Naive thymus-derived CD4-positive, alpha-beta T cell (primary cell): ENCODE data around the gene FAR2. TPM values are rescaled to one million over a fixed set of nuclear protein-coding genes. Genes with fewer than 3 reads are reported as not detected.

Experiments used
- ATAC-seq: fragments of 150-1000 bp; cut with Tn5 transposase; 2 replicates; pipeline ENCODE4 v1.10.0; 2021; ENCODE audit warnings: mild to moderate bottlenecking, moderate library complexity
- CTCF ChIA-PET: fragments of 350-600 bp; sonication (Branson Sonifier 250); formaldehyde crosslinking; loops from one replicate; lab custom pipeline; 2021; ENCODE audit warnings: antibody characterized with exemption; lab: Charles Lee
- POLR2A ChIA-PET: fragments of 350-600 bp; sonication (Branson Sonifier 250); formaldehyde crosslinking; loops from one replicate; lab custom pipeline; 2021; ENCODE audit warnings: antibody characterized with exemption, inconsistent platforms; lab: Charles Lee
- DNase-seq, 9 donors: peaks; one replicate each; pipeline versions ENCODE4 v3.0.0 to v3.0.0-alpha.2; 2020 to 2022; ENCODE audit warnings: mixed read lengths in 1 of 9
- H3K27ac ChIP-seq: one replicate; pipeline ENCODE4 v1.7.0; 2013; ENCODE audit warnings: mild to moderate bottlenecking, low read depth, low read length, moderate library complexity
- H3K27me3 ChIP-seq, 2 donors: one replicate each; pipeline ENCODE4 v1.7.0; 2013; ENCODE audit warnings: low read length in 2 of 2, mild to moderate bottlenecking in 2 of 2, moderate library complexity in 2 of 2; ENCODE audit not compliant: control insufficient read depth in 2 of 2, insufficient read depth in 2 of 2
- H3K36me3 ChIP-seq, 3 experiments: 1 replicate in 2 of 3; 2 replicates in 1 of 3; pipeline ENCODE4 v1.7.0; 2013; ENCODE audit warnings: low read length in 3 of 3, mild to moderate bottlenecking in 3 of 3, moderate library complexity in 1 of 3; ENCODE audit not compliant: insufficient read depth in 3 of 3, control insufficient read depth in 2 of 3
- H3K4me1 ChIP-seq, 2 donors: one replicate each; pipeline ENCODE4 v1.7.0; 2013; ENCODE audit warnings: low read length in 2 of 2, mild to moderate bottlenecking in 2 of 2, moderate library complexity in 1 of 2; ENCODE audit not compliant: control insufficient read depth in 2 of 2, insufficient read depth in 2 of 2
- H3K4me3 ChIP-seq: 2 replicates; pipeline ENCODE4 v1.7.0; 2013; ENCODE audit warnings: mild to moderate bottlenecking, low read length
- H3K9me3 ChIP-seq, 3 experiments: 1 replicate in 2 of 3; 2 replicates in 1 of 3; pipeline ENCODE4 v1.7.0; 2013; ENCODE audit warnings: low read length in 3 of 3; ENCODE audit not compliant: control insufficient read depth in 2 of 3
- H3K27ac Mint-ChIP-seq, 9 donors: one replicate each; pipeline ENCODE4 v1.8.0; 2020 to 2022; ENCODE audit warnings: mixed read lengths in 9 of 9, mild to moderate bottlenecking in 8 of 9, moderate library complexity in 5 of 9, inconsistent platforms in 2 of 9
- H3K27me3 Mint-ChIP-seq, 5 donors: one replicate each; pipeline ENCODE4 v1.8.0; 2021 to 2022; ENCODE audit warnings: mixed read lengths in 5 of 5, mild to moderate bottlenecking in 1 of 5
- H3K36me3 Mint-ChIP-seq, 5 donors: one replicate each; pipeline ENCODE4 v1.8.0; 2020 to 2022; ENCODE audit warnings: mixed read lengths in 5 of 5, mild to moderate bottlenecking in 3 of 5, inconsistent platforms in 1 of 5
- H3K4me1 Mint-ChIP-seq, 7 donors: one replicate each; pipeline ENCODE4 v1.8.0; 2020 to 2022; ENCODE audit warnings: mixed read lengths in 7 of 7, mild to moderate bottlenecking in 3 of 7, inconsistent platforms in 1 of 7
- H3K4me3 Mint-ChIP-seq, 10 donors: one replicate each; pipeline ENCODE4 v1.8.0; 2020 to 2022; ENCODE audit warnings: mild to moderate bottlenecking in 10 of 10, mixed read lengths in 10 of 10, moderate library complexity in 6 of 10, inconsistent platforms in 2 of 10
- H3K9me3 Mint-ChIP-seq, 11 donors: one replicate each; pipeline ENCODE4 v1.8.0; 2020 to 2022; ENCODE audit warnings: mixed read lengths in 11 of 11, mild to moderate bottlenecking in 4 of 11, inconsistent platforms in 1 of 11, moderate library complexity in 1 of 11
- intact Hi-C, 2 donors: fragments of 100-400 bp; cut with micrococcal nuclease; formaldehyde crosslinking; loops; one replicate each; pipeline ENCODE4 v1.15.1; 2023
- polyA plus RNA-seq, 2 donors: library from polyadenylated mRNA; unstranded; fragments of 300-500 nt; fragmentation: Illumina TruSeq; gene quantifications; one replicate each; pipeline ENCODE4 v1.2.3, GENCODE V29; 2021
- total RNA-seq, 6 experiments: library from RNA in 5 of 6; stranded (reverse) in 5 of 6; gene quantifications; 1 replicate in 5 of 6; 2 replicates in 1 of 6; pipeline ENCODE4 v1.2.3 and lab custom pipeline; 2021 to 2026

FAR2 gene
- total and polyA plus RNA-seq, 7 experiments from 2014 or later, result 1.1 to 11.1 (median 1.9) TPM

- no peak overlapping the region for H3K4me3 Mint-ChIP-seq
- CTCF ChIA-PET, result no interaction called here
- POLR2A ChIA-PET, result interaction anchor here (1.4 kb wide), 1 partner anchor 16 kb away, joined by 4 read pairs; the partner anchor contains the start of gene ERGIC2
These were observed 216.0 kb downstream of the FAR2 start for GRCh38 chr12:29365091-29365490.

GRCh38 chr12:29374012-29374411 is 224.9 kb downstream of the FAR2 start:
- Histone ChIP-seq H3K36me3 (peaks cover 0 to 16% (median 0%) of the 10 kb centered on the region in 3 experiments), H3K4me3 (no peak overlapping the region), H3K9me3 (no peaks in the 10 kb centered on the region), H3K27ac (no peak overlapping the region), H3K4me1 (peaks cover 0 to 4% of the 10 kb centered on the region in 2 donors), H3K27me3 (no peaks in the 10 kb centered on the region)
- Mint-ChIP-seq H3K27me3 (no peaks in the 10 kb centered on the region), H3K9me3 (no peaks in the 10 kb centered on the region), H3K4me1 (peaks cover 6 to 45% (median 27%) of the 10 kb centered on the region in 7 donors), H3K27ac (no peak overlapping the region), H3K4me3 (no peak overlapping the region), H3K36me3 (peaks cover 0 to 24% (median 5%) of the 10 kb centered on the region in 5 donors)
- CTCF ChIA-PET, result interaction anchor here (1.2 kb wide), 1 partner anchor 54 kb away, joined by 4 read pairs; no protein-coding TSS in a partner anchor
- intact Hi-C loops, result no loop called here
- DNase-seq, result no peak
- ATAC-seq, result no peak
- POLR2A ChIA-PET, result interaction anchor here (0.6 kb wide), 1 partner anchor 270 kb away, joined by 3 read pairs; no protein-coding TSS in a partner anchor

More at GRCh38 chr12:29365091-29365490, 216.0 kb downstream of the FAR2 start:
- no peak overlapping the region for H3K4me3 ChIP-seq
- no peak for DNase-seq
- no peaks in the 10 kb centered on the region for H3K27me3 Mint-ChIP-seq
- no peak for ATAC-seq
- H3K27ac ChIP-seq, result no peak overlapping the region
- H3K27me3 ChIP-seq, result no peaks in the 10 kb centered on the region
- H3K4me1 Mint-ChIP-seq, result peaks cover 1 to 22% (median 20%) of the 10 kb centered on the region in 7 donors
- H3K4me1 ChIP-seq, result no peaks in the 10 kb centered on the region
- peak overlapping the region in 1 of 9 donors; percentile 66 for H3K27ac Mint-ChIP-seq
- H3K9me3 ChIP-seq, result no peaks in the 10 kb centered on the region
- H3K36me3 Mint-ChIP-seq, result peaks cover 16 to 45% (median 25%) of the 10 kb centered on the region in 5 donors
- peaks cover 0 to 5% (median 0%) of the 10 kb centered on the region in 11 donors for H3K9me3 Mint-ChIP-seq
- intact Hi-C loops, result no loop called here
- peaks cover 6 to 48% (median 12%) of the 10 kb centered on the region in 3 experiments for H3K36me3 ChIP-seq

- H3K27ac ChIP-seq, result no peak overlapping the region
- intact Hi-C loops, result no loop called here
- CTCF ChIA-PET, result interaction anchor here (1.2 kb wide), 1 partner anchor 54 kb away, joined by 3 read pairs; no protein-coding TSS in a partner anchor
These were observed 225.8 kb downstream of the FAR2 start for GRCh38 chr12:29374913-29375312.

GRCh38 chr12:29376118-29376517 is 227.0 kb downstream of the FAR2 start:
- H3K27me3 ChIP-seq, result no peaks in the 10 kb centered on the region
- Mint-ChIP-seq H3K4me3 (peak overlapping the region in 1 of 10 donors; percentile 11), H3K4me1 (peaks cover 9 to 60% (median 41%) of the 10 kb centered on the region in 7 donors), H3K36me3 (peaks cover 0 to 23% (median 5%) of the 10 kb centered on the region in 5 donors), H3K9me3 (peaks cover 0 to 2% (median 0%) of the 10 kb centered on the region in 11 donors), H3K27me3 (no peaks in the 10 kb centered on the region), H3K27ac (peak overlapping the region in 2 of 9 donors; percentile 38 to 74)
- ATAC-seq (no peak), DNase-seq (no peak)
- ChIA-PET CTCF (interaction anchor here (1.2 kb wide), 1 partner anchor 273 kb away, joined by 3 read pairs; no protein-coding TSS in a partner anchor), POLR2A (interaction anchor here (0.7 to 1.1 kb wide), 2 partner anchors 91 to 1948 kb away, joined by 3 to 4 read pairs; no protein-coding TSS in a partner anchor)
- no peaks in the 10 kb centered on the region for H3K9me3 ChIP-seq
- intact Hi-C loops, result no loop called here
- peaks cover 0 to 8% (median 0%) of the 10 kb centered on the region in 3 experiments for H3K36me3 ChIP-seq
- no peak overlapping the region for H3K4me3 ChIP-seq
- H3K27ac ChIP-seq, result no peak overlapping the region
- H3K4me1 ChIP-seq, result peaks cover 12 to 13% of the 10 kb centered on the region in 2 donors

More at GRCh38 chr12:29374913-29375312, 225.8 kb downstream of the FAR2 start:
- no peak overlapping the region for H3K4me3 Mint-ChIP-seq
- POLR2A ChIA-PET, result no interaction called here
- peaks cover 12 to 54% (median 35%) of the 10 kb centered on the region in 7 donors for H3K4me1 Mint-ChIP-seq
- H3K36me3 Mint-ChIP-seq, result peaks cover 0 to 24% (median 5%) of the 10 kb centered on the region in 5 donors
- no peaks in the 10 kb centered on the region for H3K27me3 ChIP-seq
- no peaks in the 10 kb centered on the region for H3K9me3 Mint-ChIP-seq
- no peak overlapping the region for H3K4me3 ChIP-seq
- H3K36me3 ChIP-seq, result peaks cover 0 to 7% (median 0%) of the 10 kb centered on the region in 3 experiments
- DNase-seq (no peak), ATAC-seq (no peak)
- no peaks in the 10 kb centered on the region for H3K9me3 ChIP-seq
- no peak overlapping the region for H3K27ac Mint-ChIP-seq
- peaks cover 8 to 11% of the 10 kb centered on the region in 2 donors for H3K4me1 ChIP-seq
- no peaks in the 10 kb centered on the region for H3K27me3 Mint-ChIP-seq

DNA sequence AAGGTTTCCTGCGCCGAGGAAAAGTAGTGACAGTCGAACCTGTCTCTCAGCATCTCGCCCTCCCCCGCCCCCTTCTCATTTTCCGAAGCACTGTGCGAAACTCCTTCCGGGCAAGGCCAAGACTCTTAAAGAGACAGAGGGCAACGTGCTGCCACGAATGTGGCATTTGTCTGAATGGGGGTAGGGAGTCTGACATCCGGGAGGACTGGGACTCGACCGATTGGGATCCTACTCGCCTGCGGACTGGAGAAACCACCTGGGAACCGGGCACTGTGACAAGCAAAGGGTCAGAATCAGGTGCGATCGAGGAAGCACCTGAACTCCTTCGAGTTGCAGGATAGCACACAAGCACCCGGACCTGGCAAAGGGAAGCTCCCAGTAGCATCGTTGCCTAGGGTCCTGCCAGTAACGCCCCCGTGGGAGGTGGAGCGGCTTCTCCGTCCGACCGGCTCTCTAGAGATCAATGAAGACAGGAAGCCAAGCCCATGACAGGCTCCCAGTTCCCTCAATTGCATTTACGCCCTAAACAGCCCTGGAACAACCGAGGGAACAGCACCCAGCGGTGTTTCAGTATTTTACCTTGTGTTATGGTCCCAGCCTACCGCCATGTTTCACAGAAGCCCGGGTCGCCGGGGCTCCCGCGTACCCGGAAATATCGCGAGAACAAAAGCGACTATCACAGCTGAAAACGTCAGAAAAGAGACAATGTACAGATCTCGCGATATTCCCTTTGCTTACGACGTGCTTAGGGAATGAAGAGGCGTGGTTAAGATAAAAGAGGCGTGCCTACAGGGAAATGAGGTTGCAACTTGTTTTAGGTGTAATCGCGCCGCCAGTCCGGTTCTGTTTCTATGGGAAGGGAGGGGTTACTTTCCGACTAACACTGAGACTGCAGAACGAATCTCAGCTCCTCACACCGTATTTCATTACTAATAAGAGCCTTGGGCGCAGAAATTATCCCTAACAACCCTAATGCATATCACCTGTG is 231.8 kb downstream of the FAR2 start, which contains the start of gene ERGIC2:
Gene ERGIC2 (minus strand): TSS at position 637 of the 988 bp plus-strand sequence. CDS start 9,539 bp downstream, outside the sequence.
- Mint-ChIP-seq H3K27ac (peak within 1 kb of the TSS; percentile 92 to 98 (median 96)), H3K4me1 (peaks cover 20 to 63% (median 46%) of the 10 kb centered on the region in 7 donors), H3K36me3 (peaks cover 0 to 14% (median 5%) of the 10 kb centered on the region in 5 donors), H3K27me3 (no peaks in the 10 kb centered on the region), H3K4me3 (peak within 1 kb of the TSS; percentile 88 to 97 (median 94)), H3K9me3 (peaks cover 0 to 2% (median 0%) of the 10 kb centered on the region in 11 donors)
- ATAC-seq (peak; percentile 97), DNase-seq (peak; percentile 63 to 97 (median 95))
- intact Hi-C loops, result loop anchor here (1.0 to 5.0 kb wide), 14 partner anchors 9 to 1945 kb away; partner anchors contain the start of genes IPO8 (in 2 of the 2), CAPRIN2 (in 1 of the 2), CCDC91 (in 1 of the 2) and FAR2 (in 1 of the 2)
- no peaks in the 10 kb centered on the region for H3K9me3 ChIP-seq
- H3K36me3 ChIP-seq, result peaks cover 0 to 5% (median 0%) of the 10 kb centered on the region in 3 experiments
- peaks cover 9 to 12% of the 10 kb centered on the region in 2 donors for H3K4me1 ChIP-seq
- H3K4me3 ChIP-seq, result peak within 1 kb of the TSS; percentile 98
- H3K27ac ChIP-seq, result peak within 1 kb of the TSS; percentile 91
- POLR2A ChIA-PET, result interaction anchor here (0.6 to 2.2 kb wide), 13 partner anchors 9 to 1374 kb away, joined by 3 to 15 read pairs (median 3); partner anchors contain the start of genes CAPRIN2 and CCDC91
- H3K27me3 ChIP-seq, result no peaks in the 10 kb centered on the region
- CTCF ChIA-PET, result interaction anchor here (0.8 to 1.0 kb wide), 2 partner anchors 42 to 63 kb away, joined by 3 read pairs; no protein-coding TSS in a partner anchor

DNA sequence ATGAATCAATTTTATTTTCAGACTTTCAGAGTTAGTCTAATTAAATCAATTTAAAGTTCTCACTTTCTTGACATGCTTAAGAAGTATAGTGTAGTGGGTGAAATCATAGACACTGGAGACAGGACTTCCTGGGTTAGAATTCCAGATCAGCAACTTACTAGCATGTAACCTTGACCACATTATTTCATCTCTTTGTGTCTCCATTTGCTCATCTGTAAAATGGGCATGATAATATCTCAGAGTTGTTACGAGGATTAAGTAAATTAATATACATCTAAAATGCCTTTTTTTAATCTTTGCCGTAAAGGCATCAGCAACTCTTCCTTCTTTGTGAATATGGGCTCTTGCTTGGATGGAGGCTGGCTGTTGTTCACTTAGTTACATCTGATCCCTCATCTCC is 233.2 kb downstream of the FAR2 start:
- Mint-ChIP-seq H3K27me3 (no peaks in the 10 kb centered on the region), H3K27ac (peak overlapping the region; percentile 92 to 98 (median 96)), H3K9me3 (peaks cover 0 to 2% (median 0%) of the 10 kb centered on the region in 11 donors), H3K36me3 (peaks cover 0 to under 1% (median 0%) of the 10 kb centered on the region in 5 donors), H3K4me1 (peaks cover 20 to 49% (median 36%) of the 10 kb centered on the region in 7 donors), H3K4me3 (peak overlapping the region in 9 of 10 donors; percentile 48 to 95 (median 93))
- CTCF ChIA-PET, result no interaction called here
- peaks cover 0 to 5% (median 0%) of the 10 kb centered on the region in 3 experiments for H3K36me3 ChIP-seq
- DNase-seq, result no peak
- intact Hi-C loops, result loop anchor here in 1 of 2 donors (5.0 kb wide), 1 partner anchor 230 kb away; no protein-coding TSS in a partner anchor
- POLR2A ChIA-PET, result no interaction called here
- peaks cover 9 to 12% of the 10 kb centered on the region in 2 donors for H3K4me1 ChIP-seq
- H3K4me3 ChIP-seq, result no peak overlapping the region
- H3K9me3 ChIP-seq, result no peaks in the 10 kb centered on the region
- ATAC-seq, result no peak
- peak overlapping the region; percentile 91 for H3K27ac ChIP-seq
- no peaks in the 10 kb centered on the region for H3K27me3 ChIP-seq
